Skeletal muscle satellite cell (primary cell): ENCODE results near the gene RERE.
"Not testable (repeated sequence)": the region's sequence is repeated elsewhere in the genome, so short reads cannot be mapped to it uniquely, and the experiment has no call there.

Source experiments
- H3K27me3 ChIP-seq: 2 replicates; pipeline ENCODE4 v1.7.0; 2013; ENCODE audit warnings: low read length; ENCODE audit not compliant: control insufficient read depth, insufficient read depth
- H3K36me3 ChIP-seq: 2 replicates; pipeline ENCODE4 v1.7.0; 2013; ENCODE audit warnings: mild to moderate bottlenecking, control low read depth, low read length; ENCODE audit not compliant: insufficient read depth
- H3K4me1 ChIP-seq: 2 replicates; pipeline ENCODE4 v1.7.0; 2013; ENCODE audit warnings: low read length; ENCODE audit not compliant: control insufficient read depth, insufficient read depth
- H3K4me2 ChIP-seq: 2 replicates; pipeline ENCODE4 v1.7.0; 2013; ENCODE audit warnings: mild to moderate bottlenecking, low read length
- H3K4me3 ChIP-seq: 2 replicates; pipeline ENCODE4 v1.7.0; 2013; ENCODE audit warnings: low read length
- H3K9ac ChIP-seq: 2 replicates; pipeline ENCODE4 v1.7.0; 2013; ENCODE audit warnings: mild to moderate bottlenecking, low read depth, low read length, moderate library complexity
- H3K9me3 ChIP-seq: replicated peaks from 2 replicates; pipeline ENCODE4 v1.7.0; 2013; ENCODE audit warnings: mild to moderate bottlenecking, control low read depth, low read length

Gene RERE

DNA sequence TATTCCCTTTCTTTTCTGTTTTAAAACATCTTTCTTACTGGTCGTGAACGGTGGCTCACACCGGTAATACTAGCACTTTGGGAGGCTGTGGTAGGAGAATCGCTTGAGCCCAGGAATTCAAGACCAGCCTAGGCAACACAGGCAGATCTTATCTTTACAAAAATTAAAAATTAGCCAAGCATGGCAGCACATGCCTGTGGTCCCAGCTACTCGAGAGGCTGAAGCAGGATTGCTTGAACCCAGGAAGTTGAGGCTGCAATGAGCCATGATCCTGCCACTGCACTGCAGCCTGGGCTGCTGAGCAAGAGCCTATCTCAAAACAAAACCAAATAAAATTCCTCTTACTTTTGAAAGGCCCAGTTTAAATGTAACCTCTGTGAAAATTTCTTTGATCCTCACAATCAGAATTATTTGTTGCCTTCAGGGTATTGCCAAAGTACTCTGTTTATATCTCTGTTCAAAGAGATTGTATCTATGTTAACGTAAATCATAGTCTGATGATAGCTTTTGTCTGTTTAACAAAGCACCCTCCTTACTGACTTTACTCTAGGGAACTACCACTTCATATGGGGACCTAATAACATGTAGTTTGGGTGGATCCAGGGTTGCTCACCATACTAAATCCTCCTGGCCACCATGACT is 71.6 kb downstream of the RERE start:
- Histone ChIP-seq H3K27me3 (no peaks in the 10 kb centered on the region), H3K36me3 (no peaks in the 10 kb centered on the region), H3K4me3 (no peak overlapping the region), H3K9me3 (no peaks in the 10 kb centered on the region), H3K4me1 (peaks cover 4% of the 10 kb centered on the region), H3K9ac (no peak overlapping the region), H3K4me2 (no peak overlapping the region)

DNA sequence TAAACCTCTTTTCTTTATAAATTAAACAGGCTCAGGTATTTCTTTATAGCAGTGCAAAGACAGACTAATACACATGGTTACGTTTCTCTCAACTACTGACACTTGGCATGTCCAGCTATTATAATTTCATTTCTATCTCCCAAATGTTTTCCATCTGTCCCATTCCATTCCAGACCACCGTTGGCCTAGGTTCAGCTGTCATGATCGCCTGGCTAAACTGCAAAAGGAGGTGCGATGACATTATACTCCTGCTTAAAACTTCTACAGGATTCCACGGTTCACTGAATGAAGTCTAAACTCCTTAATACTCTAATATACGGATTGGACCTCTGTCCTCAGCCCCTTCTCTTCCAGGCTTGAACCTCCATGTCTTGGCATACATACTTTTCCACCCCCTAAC is 72.1 kb downstream of the RERE start:
- H3K4me2 ChIP-seq: no peak overlapping the region
- H3K4me1 ChIP-seq: peaks cover 9% of the 10 kb centered on the region
- no peak overlapping the region for H3K4me3 ChIP-seq
- no peak overlapping the region for H3K9ac ChIP-seq
- no peaks in the 10 kb centered on the region for H3K9me3 ChIP-seq
- H3K36me3 ChIP-seq: no peaks in the 10 kb centered on the region
- no peaks in the 10 kb centered on the region for H3K27me3 ChIP-seq

DNA sequence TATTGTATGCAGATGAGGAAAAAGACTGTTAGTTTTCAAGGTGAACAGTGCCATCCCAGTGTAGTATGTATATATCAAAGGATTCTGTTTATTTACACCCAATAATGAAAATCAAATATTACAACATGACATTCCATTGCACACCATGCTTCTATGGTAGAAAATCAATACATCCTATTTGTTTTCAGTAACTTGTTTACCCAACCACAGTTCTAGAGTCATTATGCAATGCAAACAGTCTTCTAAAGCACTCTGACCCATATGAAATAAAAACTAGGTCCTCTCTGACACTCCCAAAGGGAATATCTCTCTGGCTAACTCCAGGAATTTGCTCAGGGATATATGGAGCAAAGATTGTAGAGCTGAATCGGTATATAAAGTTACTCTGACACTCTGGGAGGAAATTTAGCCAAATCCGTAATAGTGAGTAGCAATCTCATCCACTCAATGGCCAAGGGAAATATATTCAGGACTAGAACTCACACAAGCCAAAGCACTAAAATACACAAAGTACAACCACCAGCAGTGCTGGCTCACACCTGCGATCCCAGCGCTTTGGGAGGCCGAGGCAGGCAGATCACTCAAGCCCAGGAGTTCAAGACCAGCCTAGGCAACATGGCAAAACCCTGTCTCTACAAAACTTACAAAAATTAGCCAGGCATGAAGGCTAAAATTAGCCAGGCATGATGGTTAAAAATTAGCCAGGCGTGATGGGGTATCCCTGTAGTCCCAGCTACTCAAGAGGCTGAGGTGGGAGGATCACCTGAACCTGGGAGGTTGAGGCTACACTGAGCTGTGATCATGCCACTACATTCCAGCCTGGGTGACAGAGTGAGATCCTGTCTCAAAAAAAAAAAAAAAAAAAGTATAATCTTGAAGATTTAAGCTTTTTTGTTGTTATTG is 75.2 kb downstream of the RERE start:
- peaks cover 13% of the 10 kb centered on the region for H3K4me1 ChIP-seq
- H3K4me3 ChIP-seq: no peak overlapping the region
- no peaks in the 10 kb centered on the region for H3K27me3 ChIP-seq
- H3K4me2 ChIP-seq: no peak overlapping the region
- H3K9me3 ChIP-seq: no peaks in the 10 kb centered on the region
- H3K36me3 ChIP-seq: no peaks in the 10 kb centered on the region
- H3K9ac ChIP-seq: no peak overlapping the region

DNA sequence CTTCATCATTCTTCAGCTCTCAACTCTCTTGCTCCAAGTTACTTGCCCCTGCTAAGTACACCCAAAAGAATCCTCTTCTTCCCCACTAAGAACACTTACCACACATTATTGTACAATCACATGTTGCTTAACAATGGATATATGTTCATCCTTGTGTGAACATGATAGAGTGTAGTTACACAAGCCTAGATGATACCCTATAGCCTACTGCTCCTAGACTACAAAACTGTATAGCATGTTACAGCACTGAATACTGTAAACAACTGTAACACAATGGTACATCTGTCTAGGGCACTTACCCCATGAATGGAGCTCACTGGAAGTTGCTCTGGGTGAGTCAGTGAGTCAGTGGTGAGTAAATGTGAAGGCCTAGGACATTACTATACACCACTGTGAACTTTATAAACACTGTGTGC is 77.4 kb downstream of the RERE start:
- no peaks in the 10 kb centered on the region for H3K9me3 ChIP-seq
- no peak overlapping the region for H3K9ac ChIP-seq
- no peaks in the 10 kb centered on the region for H3K27me3 ChIP-seq
- H3K4me1 ChIP-seq: peaks cover 11% of the 10 kb centered on the region
- no peak overlapping the region for H3K4me3 ChIP-seq
- no peaks in the 10 kb centered on the region for H3K36me3 ChIP-seq
- no peak overlapping the region for H3K4me2 ChIP-seq

DNA sequence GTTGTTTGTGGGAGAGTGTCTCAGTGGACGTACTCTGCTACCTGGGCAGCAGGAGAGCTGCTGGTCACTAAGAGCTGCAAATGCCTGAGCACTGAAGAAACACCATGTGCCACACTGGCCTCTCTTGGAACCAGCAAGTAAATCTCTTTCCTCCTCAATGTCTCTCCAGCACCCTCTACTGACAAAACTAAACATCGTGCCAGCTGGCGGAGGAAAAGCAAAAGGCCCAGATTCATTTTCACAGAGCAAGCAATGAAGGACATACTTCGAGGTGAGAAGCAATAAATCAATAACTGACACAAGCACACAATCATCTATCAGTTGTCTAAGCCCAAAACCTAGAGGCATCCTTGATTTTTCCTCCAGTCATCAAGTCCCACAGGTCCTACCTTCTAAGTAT is 78.1 kb downstream of the RERE start:
- H3K9ac ChIP-seq: no peak overlapping the region
- H3K4me2 ChIP-seq: no peak overlapping the region
- no peaks in the 10 kb centered on the region for H3K36me3 ChIP-seq
- H3K9me3 ChIP-seq: no peaks in the 10 kb centered on the region
- H3K27me3 ChIP-seq: no peaks in the 10 kb centered on the region
- no peak overlapping the region for H3K4me3 ChIP-seq
- H3K4me1 ChIP-seq: peaks cover 11% of the 10 kb centered on the region

DNA sequence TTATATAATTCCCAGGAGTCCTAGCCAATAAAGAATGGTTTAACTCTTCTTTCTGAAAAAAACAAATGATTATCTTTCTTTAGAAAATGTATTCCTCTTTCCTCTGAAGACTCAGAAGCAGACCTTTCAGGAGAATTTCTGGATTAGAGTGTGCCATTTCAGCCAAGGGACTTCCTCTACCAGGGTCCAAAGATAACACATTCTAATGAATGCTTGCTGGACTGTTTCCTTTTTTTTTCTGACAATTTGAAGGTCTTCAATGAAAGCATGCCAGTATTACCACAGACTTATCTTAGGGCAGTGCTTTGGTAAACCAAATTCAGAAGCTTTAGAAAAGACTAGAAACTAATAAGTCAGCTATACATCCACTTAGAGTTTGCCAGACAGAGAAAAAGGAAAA is 80.5 kb downstream of the RERE start:
- no peaks in the 10 kb centered on the region for H3K9me3 ChIP-seq
- H3K4me2 ChIP-seq: no peak overlapping the region
- no peak overlapping the region for H3K4me3 ChIP-seq
- no peaks in the 10 kb centered on the region for H3K36me3 ChIP-seq
- H3K27me3 ChIP-seq: no peaks in the 10 kb centered on the region
- H3K4me1 ChIP-seq: peaks cover 11% of the 10 kb centered on the region
- no peak overlapping the region for H3K9ac ChIP-seq

DNA sequence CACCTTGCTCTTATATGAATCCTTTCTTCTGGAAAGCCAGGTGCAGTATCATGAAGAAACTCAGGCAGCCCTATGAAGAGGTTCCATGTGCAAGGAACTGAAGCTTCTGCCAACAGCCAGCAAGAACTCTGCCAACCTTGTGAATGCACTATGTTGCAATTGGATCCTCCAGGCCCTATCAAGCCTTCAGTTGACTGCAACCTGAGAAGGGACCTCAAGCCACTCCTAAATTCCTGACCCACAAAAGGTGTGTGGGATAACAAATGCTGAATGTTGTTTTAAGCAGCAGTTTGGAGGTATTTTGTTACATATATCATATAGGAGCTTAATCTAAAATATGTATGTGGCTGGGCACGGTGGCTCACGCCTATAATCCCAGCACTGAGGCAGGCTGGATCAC is 84.0 kb downstream of the RERE start:
- no peak overlapping the region for H3K4me3 ChIP-seq
- H3K4me2 ChIP-seq: no peak overlapping the region
- peaks cover 5% of the 10 kb centered on the region for H3K9me3 ChIP-seq
- no peak overlapping the region for H3K9ac ChIP-seq
- H3K36me3 ChIP-seq: no peaks in the 10 kb centered on the region
- no peaks in the 10 kb centered on the region for H3K4me1 ChIP-seq
- H3K27me3 ChIP-seq: no peaks in the 10 kb centered on the region

DNA sequence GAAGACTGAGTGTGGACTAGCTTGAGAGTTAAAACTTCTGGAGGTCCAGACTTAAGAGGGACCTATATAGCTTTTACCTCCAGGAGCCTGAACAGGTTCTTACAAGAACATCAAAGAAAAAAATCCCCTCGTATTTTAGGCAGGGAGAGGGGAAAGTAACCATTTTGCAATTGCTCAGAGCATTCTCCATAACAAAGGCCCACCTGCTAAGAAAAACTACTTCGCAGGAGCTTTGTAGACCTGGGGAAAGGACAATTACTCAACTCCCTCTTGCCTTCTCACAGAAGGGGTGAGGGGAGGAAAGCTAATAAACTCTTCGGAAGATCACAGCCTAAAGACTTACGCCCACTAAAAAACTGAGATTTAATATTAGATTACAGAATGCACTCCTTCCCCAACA is 86.3 kb downstream of the RERE start:
- no peaks in the 10 kb centered on the region for H3K4me1 ChIP-seq
- no peaks in the 10 kb centered on the region for H3K36me3 ChIP-seq
- H3K9ac ChIP-seq: no peak overlapping the region
- H3K27me3 ChIP-seq: no peaks in the 10 kb centered on the region
- H3K9me3 ChIP-seq: peaks cover 5% of the 10 kb centered on the region
- no peak overlapping the region for H3K4me3 ChIP-seq
- no peak overlapping the region for H3K4me2 ChIP-seq

DNA sequence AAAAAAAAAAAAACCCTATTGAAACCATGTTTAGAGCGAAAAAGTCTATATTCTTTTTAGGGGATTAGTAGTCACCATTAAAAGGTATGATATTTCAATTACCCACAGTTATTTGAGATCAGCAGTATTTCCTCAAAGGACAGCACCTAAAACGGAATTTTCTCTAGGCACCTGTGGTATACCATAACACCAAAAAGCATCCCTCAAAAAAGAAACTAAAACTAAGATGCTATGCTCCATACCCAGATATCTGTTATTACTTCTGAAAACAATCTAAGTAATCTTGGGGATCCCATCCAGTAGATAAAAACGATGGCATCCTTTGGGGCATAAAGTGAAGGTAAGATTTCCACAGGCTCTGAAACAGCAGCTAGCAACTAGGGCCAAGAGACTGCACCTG is 89.0 kb downstream of the RERE start:
- Histone ChIP-seq H3K4me2 (no peak overlapping the region), H3K4me3 (no peak overlapping the region), H3K27me3 (no peaks in the 10 kb centered on the region), H3K9me3 (peaks cover 5% of the 10 kb centered on the region), H3K36me3 (no peaks in the 10 kb centered on the region), H3K4me1 (no peaks in the 10 kb centered on the region), H3K9ac (no peak overlapping the region)

DNA sequence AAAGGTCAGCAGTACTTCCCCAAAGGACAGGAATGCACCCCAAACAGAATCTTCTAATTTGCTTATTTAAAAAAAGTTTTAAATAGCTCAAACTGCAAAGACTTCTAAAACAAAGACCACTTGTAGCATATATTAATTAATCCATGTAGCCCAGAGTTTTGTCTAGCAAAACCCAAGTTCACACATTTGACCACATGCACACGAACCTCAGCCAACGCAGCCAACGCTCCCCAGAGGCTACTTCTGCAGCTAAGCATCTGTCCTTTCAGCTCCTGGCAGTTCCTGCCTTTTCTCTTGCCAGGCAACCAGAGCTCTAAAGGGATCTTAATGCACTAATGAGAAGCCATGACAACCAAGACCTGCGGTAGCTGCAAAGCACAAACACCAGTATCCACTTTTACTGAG is 89.6 kb downstream of the RERE start:
- peaks cover 5% of the 10 kb centered on the region for H3K9me3 ChIP-seq
- no peak overlapping the region for H3K4me3 ChIP-seq
- no peaks in the 10 kb centered on the region for H3K4me1 ChIP-seq
- no peaks in the 10 kb centered on the region for H3K27me3 ChIP-seq
- no peak overlapping the region for H3K4me2 ChIP-seq
- no peak overlapping the region for H3K9ac ChIP-seq
- no peaks in the 10 kb centered on the region for H3K36me3 ChIP-seq

DNA sequence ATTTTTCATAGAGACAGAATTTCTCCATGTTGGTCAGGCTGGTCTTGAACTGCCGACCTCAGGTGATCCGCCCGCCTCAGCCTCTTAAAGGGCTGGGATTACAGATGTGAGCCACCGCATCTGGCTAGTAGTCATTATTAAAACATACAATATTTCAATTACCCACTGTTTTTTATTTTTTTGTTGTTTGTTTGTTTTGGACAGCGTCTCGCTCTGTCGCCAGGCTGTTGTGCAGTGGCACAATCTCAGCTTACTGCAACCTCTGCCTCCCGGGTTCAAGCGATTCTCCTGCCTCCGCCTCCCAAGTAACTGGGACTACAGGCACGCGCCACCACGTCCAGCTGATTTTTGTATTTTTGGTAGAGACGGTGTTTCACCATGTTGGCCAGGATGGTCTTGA is 90.1 kb downstream of the RERE start:
- H3K9me3 ChIP-seq, H3K9ac ChIP-seq: not testable (repeated sequence)

DNA sequence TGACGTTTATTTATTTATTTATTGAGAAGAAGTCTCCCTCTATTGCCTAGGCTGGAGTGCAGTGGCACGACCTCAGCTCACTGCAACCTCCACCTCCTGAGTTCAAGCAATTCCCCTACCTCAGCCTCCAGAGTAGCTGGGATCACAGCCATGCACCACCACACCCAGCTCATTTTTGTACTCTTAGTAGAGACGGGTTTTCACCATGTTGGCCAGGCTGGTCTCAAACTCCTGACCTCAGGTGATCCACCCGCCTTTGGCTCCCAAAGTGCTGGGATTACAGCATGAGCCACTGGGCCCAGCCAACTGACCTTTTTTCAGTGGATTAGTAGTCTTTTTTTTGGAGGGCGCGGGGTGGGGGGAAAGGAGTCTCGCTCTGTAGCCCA is 90.6 kb downstream of the RERE start:
- not testable (repeated sequence) for H3K9ac ChIP-seq, H3K36me3 ChIP-seq, H3K4me1 ChIP-seq, H3K4me2 ChIP-seq, H3K27me3 ChIP-seq, H3K4me3 ChIP-seq, H3K9me3 ChIP-seq

More for the DNA sequence above, 90.1 kb downstream of the RERE start:
- not testable (repeated sequence) for H3K27me3 ChIP-seq, H3K4me1 ChIP-seq, H3K36me3 ChIP-seq, H3K4me3 ChIP-seq, H3K4me2 ChIP-seq
